ENCODE results near the gene BMF. TPM values are rescaled to one million over a fixed set of nuclear protein-coding genes. Genes with fewer than 3 reads are reported as not detected.
"Not testable (repeated sequence)": the region's sequence is repeated elsewhere in the genome, so short reads cannot be mapped to it uniquely, and the experiment has no call there.

The BMF gene
- total RNA-seq, 4 donors from 2014 or later, result 4.7 to 7.5 (median 6.0) TPM

DNA sequence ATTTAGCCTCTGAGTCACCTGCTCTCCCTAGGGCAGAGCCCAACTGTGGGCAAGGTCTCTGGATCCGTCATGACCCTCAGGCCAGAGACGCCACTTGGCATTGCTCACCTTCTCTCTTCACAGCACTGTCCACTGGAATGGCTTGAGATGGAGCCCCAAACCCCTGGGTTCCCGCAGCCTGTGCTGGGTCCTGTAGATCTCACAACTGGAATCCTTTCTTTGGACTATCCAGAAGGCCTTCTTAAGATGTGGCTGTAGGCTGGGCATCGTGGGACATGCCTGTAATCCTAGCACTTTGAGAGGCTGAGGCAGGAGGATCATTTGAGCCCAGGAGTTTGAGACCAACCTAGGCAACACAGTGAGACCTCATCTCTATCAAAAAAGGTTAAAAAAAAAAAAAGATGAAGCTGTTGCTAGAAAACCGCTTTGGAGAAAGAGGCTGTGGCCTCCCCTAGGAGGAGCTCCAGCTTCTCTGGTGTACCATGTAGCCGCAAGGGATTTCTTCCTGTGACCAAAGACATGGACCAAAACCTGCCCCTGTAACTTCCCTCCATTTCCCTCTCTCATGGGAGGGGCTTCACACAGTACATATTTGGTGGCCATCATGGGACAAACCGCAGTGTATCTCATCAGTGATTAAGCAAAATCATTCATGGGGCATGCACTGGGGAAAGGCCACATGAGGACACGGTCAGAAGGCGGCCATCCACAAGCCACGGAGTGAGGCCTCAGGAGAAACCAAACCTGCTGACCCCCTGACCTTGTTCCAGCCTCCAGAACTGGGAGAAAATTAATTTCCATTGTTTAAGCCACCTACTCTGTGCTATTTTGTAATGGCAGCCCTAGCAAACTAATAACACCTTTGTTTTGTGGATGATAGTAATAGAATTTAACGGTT, 28.9 kb upstream of the BMF start:
- Histone ChIP-seq H3K4me3 (no peak overlapping the region), H3K36me3 (no peaks in the 10 kb centered on the region), H3K27ac (no peak overlapping the region), H3K9me3 (no peaks in the 10 kb centered on the region), H3K4me1 (no peaks in the 10 kb centered on the region), H3K27me3 (no peaks in the 10 kb centered on the region)
- no peak for TF ChIP-seq POLR2A (IDR thresholded peaks at IDR 0.05)
- no peak for TF ChIP-seq POLR2AphosphoS5 (IDR thresholded peaks at IDR 0.05)
- TF ChIP-seq, protein P1, sequence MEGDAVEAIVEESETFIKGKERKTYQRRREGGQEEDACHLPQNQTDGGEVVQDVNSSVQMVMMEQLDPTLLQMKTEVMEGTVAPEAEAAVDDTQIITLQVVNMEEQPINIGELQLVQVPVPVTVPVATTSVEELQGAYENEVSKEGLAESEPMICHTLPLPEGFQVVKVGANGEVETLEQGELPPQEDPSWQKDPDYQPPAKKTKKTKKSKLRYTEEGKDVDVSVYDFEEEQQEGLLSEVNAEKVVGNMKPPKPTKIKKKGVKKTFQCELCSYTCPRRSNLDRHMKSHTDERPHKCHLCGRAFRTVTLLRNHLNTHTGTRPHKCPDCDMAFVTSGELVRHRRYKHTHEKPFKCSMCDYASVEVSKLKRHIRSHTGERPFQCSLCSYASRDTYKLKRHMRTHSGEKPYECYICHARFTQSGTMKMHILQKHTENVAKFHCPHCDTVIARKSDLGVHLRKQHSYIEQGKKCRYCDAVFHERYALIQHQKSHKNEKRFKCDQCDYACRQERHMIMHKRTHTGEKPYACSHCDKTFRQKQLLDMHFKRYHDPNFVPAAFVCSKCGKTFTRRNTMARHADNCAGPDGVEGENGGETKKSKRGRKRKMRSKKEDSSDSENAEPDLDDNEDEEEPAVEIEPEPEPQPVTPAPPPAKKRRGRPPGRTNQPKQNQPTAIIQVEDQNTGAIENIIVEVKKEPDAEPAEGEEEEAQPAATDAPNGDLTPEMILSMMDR (IDR thresholded peaks at IDR 0.05), result no peak
- no peak for TF ChIP-seq EP300 (IDR thresholded peaks at IDR 0.05)
- 87 to 88% methylated on average over 4 to 7 of the region's 11 CpGs for WGBS, 2 donors (ENCODE audit: low coverage in 1 of 2)
- ATAC-seq, result no peak

DNA sequence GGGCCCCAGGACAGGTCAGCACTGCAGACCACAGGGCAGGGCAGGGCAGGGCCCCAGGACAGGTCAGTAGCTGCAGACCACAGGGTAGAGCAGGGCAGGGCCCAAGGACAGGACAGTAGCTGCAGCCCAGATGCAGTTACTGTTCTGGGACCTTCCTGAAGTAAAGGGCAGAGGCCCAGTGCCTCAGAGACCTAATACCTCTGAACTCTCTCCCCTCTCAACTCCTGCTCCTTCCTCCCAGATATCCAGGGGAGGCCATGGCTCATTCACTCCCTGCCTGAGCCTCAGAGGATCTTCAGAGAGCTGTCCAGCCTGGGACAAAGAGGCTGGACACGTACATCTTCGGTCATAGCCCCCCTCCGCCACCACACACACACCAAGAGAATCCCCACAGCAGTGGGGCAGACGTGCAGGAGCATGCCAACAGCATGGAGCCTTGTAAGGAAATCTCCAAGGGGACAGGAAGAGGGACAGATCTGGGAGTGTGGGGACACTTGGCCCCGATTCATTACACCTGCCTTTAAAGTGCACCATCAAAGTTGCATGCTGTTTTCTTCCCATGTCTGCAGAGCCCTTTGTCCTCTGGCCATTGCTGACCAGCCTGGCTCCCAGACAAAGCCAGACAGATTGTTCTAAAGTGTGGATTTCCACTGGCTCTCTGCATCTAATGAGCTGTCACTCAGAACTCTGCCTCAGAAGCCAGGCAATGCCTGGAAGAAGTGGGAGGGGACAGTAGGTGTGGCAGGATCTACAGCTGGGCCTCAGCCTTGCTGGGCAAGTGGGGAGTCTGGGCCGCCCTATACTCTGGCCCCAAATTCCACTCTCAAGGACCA, 28.0 kb upstream of the BMF start:
- ATAC-seq, result no peak
- Histone ChIP-seq H3K27ac (no peak overlapping the region), H3K4me3 (no peak overlapping the region), H3K27me3 (no peaks in the 10 kb centered on the region), H3K9me3 (no peaks in the 10 kb centered on the region), H3K36me3 (no peaks in the 10 kb centered on the region), H3K4me1 (no peaks in the 10 kb centered on the region)
- WGBS, 2 donors (ENCODE audit: low coverage in 1 of 2), result no CpG with 5 or more reads among the region's 6 CpGs
- TF ChIP-seq POLR2A (IDR thresholded peaks at IDR 0.05) (no peak), EP300 (IDR thresholded peaks at IDR 0.05) (no peak), POLR2AphosphoS5 (IDR thresholded peaks at IDR 0.05) (no peak)
- TF ChIP-seq, protein P1 (IDR thresholded peaks at IDR 0.05), result no peak

- not testable (repeated sequence) for ATAC-seq, H3K4me3 ChIP-seq
- WGBS, 2 donors (ENCODE audit: low coverage in 1 of 2), result 67% methylated on average over 1 of the region's 1 CpG; no CpG with 5 or more reads in 1 of the 2 donors
Observed at GRCh38 chr15:40135846-40136450, 27.3 kb upstream of the BMF start.

GRCh38 chr15:40134885-40135284, 26.2 kb upstream of the BMF start:
- Histone ChIP-seq H3K27me3 (peaks cover 8% of the 10 kb centered on the region), H3K4me3 (no peak overlapping the region), H3K27ac (no peak overlapping the region), H3K4me1 (no peaks in the 10 kb centered on the region), H3K36me3 (no peaks in the 10 kb centered on the region), H3K9me3 (no peaks in the 10 kb centered on the region)
- TF ChIP-seq EP300 (IDR thresholded peaks at IDR 0.05) (no peak), POLR2A (IDR thresholded peaks at IDR 0.05) (no peak), POLR2AphosphoS5 (IDR thresholded peaks at IDR 0.05) (no peak)
- TF ChIP-seq, protein P1 (IDR thresholded peaks at IDR 0.05), result no peak
- whole genome bisulfite sequencing, 2 donors (ENCODE audit: low coverage in 1 of 2), result 62 to 69% methylated on average over 7 of the region's 9 CpGs
- ATAC-seq, result no peak

More at GRCh38 chr15:40135846-40136450, 27.3 kb upstream of the BMF start:
- not testable (repeated sequence) for H3K9me3 ChIP-seq, H3K4me1 ChIP-seq, H3K36me3 ChIP-seq, H3K27ac ChIP-seq, H3K27me3 ChIP-seq

GRCh38 chr15:40133544-40133943, 24.9 kb upstream of the BMF start:
- H3K4me3 ChIP-seq, result no peak overlapping the region
- ATAC-seq, result no peak
- 81% methylated on average over 3 of the region's 13 CpGs; no CpG with 5 or more reads in 1 of the 2 donors for WGBS, 2 donors (ENCODE audit: low coverage in 1 of 2)

More at GRCh38 chr15:40133544-40133943, 24.9 kb upstream of the BMF start:
- Histone ChIP-seq H3K4me1 (no peaks in the 10 kb centered on the region), H3K27me3 (peaks cover 21% of the 10 kb centered on the region), H3K27ac (no peak overlapping the region), H3K36me3 (no peaks in the 10 kb centered on the region), H3K9me3 (no peaks in the 10 kb centered on the region)
- TF ChIP-seq, protein P1 (IDR thresholded peaks at IDR 0.05), result no peak
- TF ChIP-seq POLR2A (IDR thresholded peaks at IDR 0.05) (no peak), POLR2AphosphoS5 (IDR thresholded peaks at IDR 0.05) (no peak), EP300 (IDR thresholded peaks at IDR 0.05) (no peak)
